ENCODE measurements around the gene ARNT2. TPM values are rescaled to one million over a fixed set of nuclear protein-coding genes. Genes with fewer than 3 reads are reported as not detected.

Gene ARNT2
- total RNA-seq, 2 donors from 2014 or later = 0.09 to 0.21 TPM

DNA sequence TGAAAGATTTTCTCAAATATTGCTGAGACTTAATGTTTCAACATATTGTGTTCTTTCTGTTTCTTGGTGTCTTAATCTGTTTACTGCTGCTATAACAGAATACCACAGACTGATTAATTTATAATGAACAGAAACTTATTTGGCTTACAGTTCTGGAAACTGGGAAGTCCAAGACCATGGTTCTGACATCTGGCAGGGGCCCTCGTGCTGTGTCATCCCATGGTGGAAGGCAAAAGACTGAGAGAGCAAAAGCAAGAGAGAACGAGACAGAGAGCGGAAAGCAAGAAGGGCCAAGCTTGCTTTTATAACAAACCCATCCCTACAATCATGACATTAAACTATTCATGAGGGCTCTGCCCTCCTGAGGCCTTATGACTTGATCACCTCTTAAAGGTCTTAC lies 88.7 kb downstream of the ARNT2 start:
- ATAC-seq (replicated peaks) = no peak
- no peaks in the 10 kb centered on the region for H3K36me3 Mint-ChIP-seq (ENCODE audit: low read depth)
- no peaks in the 10 kb centered on the region for H3K9me3 Mint-ChIP-seq
- no peaks in the 10 kb centered on the region for H3K4me1 Mint-ChIP-seq
- no peak overlapping the region for H3K27ac Mint-ChIP-seq
- H3K27me3 Mint-ChIP-seq = peaks cover 33% of the 10 kb centered on the region
- no peak overlapping the region for H3K4me3 Mint-ChIP-seq

GRCh38 chr15:80494351-80494751 lies 90.2 kb downstream of the ARNT2 start:
- Mint-ChIP-seq H3K4me1 (no peaks in the 10 kb centered on the region), H3K27me3 (peaks cover 33% of the 10 kb centered on the region), H3K4me3 (no peak overlapping the region), H3K27ac (no peak overlapping the region), H3K36me3 (ENCODE audit: low read depth) (no peaks in the 10 kb centered on the region), H3K9me3 (no peaks in the 10 kb centered on the region)
- no peak for ATAC-seq (replicated peaks)

GRCh38 chr15:80494756-80495155 lies 90.6 kb downstream of the ARNT2 start:
- no peak for ATAC-seq (replicated peaks)
- Mint-ChIP-seq H3K27me3 (peaks cover 33% of the 10 kb centered on the region), H3K36me3 (ENCODE audit: low read depth) (no peaks in the 10 kb centered on the region), H3K9me3 (no peaks in the 10 kb centered on the region), H3K27ac (no peak overlapping the region), H3K4me1 (no peaks in the 10 kb centered on the region), H3K4me3 (no peak overlapping the region)

- peaks cover 29% of the 10 kb centered on the region for H3K27me3 Mint-ChIP-seq
- no peaks in the 10 kb centered on the region for H3K4me1 Mint-ChIP-seq
- H3K36me3 Mint-ChIP-seq (ENCODE audit: low read depth) = no peaks in the 10 kb centered on the region
- no peaks in the 10 kb centered on the region for H3K9me3 Mint-ChIP-seq
- no peak overlapping the region for H3K27ac Mint-ChIP-seq
- ATAC-seq (replicated peaks) = no peak
- H3K4me3 Mint-ChIP-seq = no peak overlapping the region
These were observed 91.3 kb downstream of the ARNT2 start for GRCh38 chr15:80495401-80495942.

- H3K27me3 Mint-ChIP-seq = peaks cover 24% of the 10 kb centered on the region
- H3K4me3 Mint-ChIP-seq = no peak overlapping the region
- H3K27ac Mint-ChIP-seq = no peak overlapping the region
- no peaks in the 10 kb centered on the region for H3K4me1 Mint-ChIP-seq
- no peaks in the 10 kb centered on the region for H3K9me3 Mint-ChIP-seq
- ATAC-seq (replicated peaks) = no peak
- no peaks in the 10 kb centered on the region for H3K36me3 Mint-ChIP-seq (ENCODE audit: low read depth)
These were observed 91.9 kb downstream of the ARNT2 start for GRCh38 chr15:80496096-80496495.

DNA sequence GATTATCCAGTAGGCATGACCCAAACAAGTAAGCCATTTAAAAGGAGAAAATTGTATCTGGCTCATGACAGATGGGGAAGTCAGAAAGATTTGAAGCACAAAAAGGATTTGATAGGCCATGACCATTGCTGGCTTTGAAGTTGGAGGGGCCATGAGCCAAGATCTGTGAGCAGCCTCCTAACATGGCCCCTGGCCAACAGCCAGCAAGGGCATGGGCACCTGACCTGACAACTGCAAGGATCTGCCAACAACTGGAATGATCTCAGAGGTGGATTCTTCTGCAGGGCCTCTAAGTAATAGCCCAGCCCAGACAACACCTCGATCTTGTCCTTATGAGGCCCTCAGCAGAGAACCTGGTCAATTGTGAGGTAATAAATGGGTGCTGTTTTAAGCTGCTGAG lies 93.0 kb downstream of the ARNT2 start:
- Mint-ChIP-seq H3K27me3 (peaks cover 27% of the 10 kb centered on the region), H3K4me1 (no peaks in the 10 kb centered on the region), H3K36me3 (ENCODE audit: low read depth) (no peaks in the 10 kb centered on the region), H3K9me3 (no peaks in the 10 kb centered on the region), H3K27ac (no peak overlapping the region), H3K4me3 (no peak overlapping the region)
- no peak for ATAC-seq (replicated peaks)

DNA sequence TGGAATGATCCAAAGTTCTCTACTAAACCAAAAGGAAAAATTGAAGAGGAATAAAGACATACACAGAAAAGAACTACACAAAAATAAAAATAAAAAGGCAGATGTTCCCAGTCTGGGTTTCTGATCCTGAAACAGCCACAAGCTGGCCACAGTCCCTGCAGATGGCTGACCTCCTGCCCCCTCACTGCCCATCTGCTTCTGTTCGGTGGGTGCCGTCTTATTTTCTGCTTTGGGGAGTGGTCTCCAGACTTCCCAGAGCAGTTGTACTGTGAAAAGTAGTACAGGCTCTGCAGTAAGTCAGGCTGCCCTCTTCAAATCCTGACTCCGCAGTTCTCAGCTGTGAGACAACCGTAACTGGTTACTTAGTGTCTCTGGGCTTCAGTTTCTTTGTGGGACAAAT lies 94.5 kb downstream of the ARNT2 start:
- no peak overlapping the region for H3K4me3 Mint-ChIP-seq

GRCh38 chr15:80500021-80500420 lies 95.8 kb downstream of the ARNT2 start:
- H3K27me3 Mint-ChIP-seq = peaks cover 27% of the 10 kb centered on the region

More for the DNA sequence above, 94.5 kb downstream of the ARNT2 start:
- Mint-ChIP-seq H3K36me3 (ENCODE audit: low read depth) (no peaks in the 10 kb centered on the region), H3K4me1 (no peaks in the 10 kb centered on the region), H3K9me3 (no peaks in the 10 kb centered on the region), H3K27me3 (peaks cover 27% of the 10 kb centered on the region), H3K27ac (no peak overlapping the region)
- ATAC-seq (replicated peaks) = no peak

DNA sequence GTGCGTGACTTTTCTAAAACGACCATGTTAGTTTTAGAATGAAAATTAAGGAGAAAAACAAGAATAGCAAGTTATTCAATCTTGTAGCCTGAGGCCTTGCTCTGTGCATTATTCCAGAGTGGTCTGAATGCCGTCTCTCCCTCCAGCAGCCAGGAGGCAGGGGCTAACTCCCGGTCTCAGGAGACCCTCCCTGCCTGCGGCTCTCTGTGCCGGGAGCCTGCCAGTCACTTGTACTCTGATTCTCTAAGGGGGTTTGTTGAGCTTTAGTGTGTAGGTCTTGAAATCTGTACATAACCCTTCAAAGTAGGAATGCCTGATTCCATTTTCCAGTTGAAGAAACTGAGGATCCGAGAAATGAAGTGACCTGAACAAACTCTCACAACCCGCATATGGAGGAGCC lies 97.3 kb downstream of the ARNT2 start:
- Mint-ChIP-seq H3K9me3 (no peaks in the 10 kb centered on the region), H3K36me3 (ENCODE audit: low read depth) (no peaks in the 10 kb centered on the region), H3K27ac (no peak overlapping the region), H3K27me3 (peaks cover 20% of the 10 kb centered on the region), H3K4me3 (no peak overlapping the region), H3K4me1 (no peaks in the 10 kb centered on the region)
- no peak for ATAC-seq (replicated peaks)

More at GRCh38 chr15:80500021-80500420, 95.8 kb downstream of the ARNT2 start:
- Mint-ChIP-seq H3K4me3 (no peak overlapping the region), H3K4me1 (no peaks in the 10 kb centered on the region), H3K27ac (no peak overlapping the region), H3K9me3 (no peaks in the 10 kb centered on the region), H3K36me3 (ENCODE audit: low read depth) (no peaks in the 10 kb centered on the region)
- no peak for ATAC-seq (replicated peaks)

DNA sequence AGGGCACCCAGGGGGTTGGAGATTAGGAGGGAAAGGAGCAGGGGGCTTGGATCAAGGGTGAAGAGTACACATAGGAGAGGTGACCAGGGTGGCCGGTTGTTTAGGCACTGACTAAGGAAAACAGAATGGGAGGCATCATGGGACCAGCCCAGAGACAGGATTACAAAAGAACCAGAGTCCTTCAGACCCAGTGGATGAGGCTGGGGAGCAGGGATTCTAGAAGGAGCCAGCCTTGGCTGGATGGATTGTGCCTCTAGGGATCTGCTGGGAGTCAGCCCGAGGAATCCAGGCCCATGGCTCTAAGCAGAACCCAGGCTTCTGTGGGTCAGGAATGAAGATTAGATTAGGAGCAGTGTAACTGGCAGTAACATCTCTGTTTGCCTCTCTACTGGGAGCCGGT lies 98.6 kb downstream of the ARNT2 start:
- Mint-ChIP-seq H3K27me3 (peaks cover 12% of the 10 kb centered on the region), H3K27ac (no peak overlapping the region), H3K4me3 (no peak overlapping the region), H3K9me3 (no peaks in the 10 kb centered on the region), H3K36me3 (ENCODE audit: low read depth) (no peaks in the 10 kb centered on the region), H3K4me1 (no peaks in the 10 kb centered on the region)
- no peak for ATAC-seq (replicated peaks)

GRCh38 chr15:80503319-80503952 lies 99.3 kb downstream of the ARNT2 start:
- H3K27me3 Mint-ChIP-seq = peaks cover 12% of the 10 kb centered on the region
- no peaks in the 10 kb centered on the region for H3K9me3 Mint-ChIP-seq
- no peak overlapping the region for H3K4me3 Mint-ChIP-seq
- H3K4me1 Mint-ChIP-seq = no peaks in the 10 kb centered on the region
- ATAC-seq (replicated peaks) = no peak
- H3K27ac Mint-ChIP-seq = no peak overlapping the region
- H3K36me3 Mint-ChIP-seq (ENCODE audit: low read depth) = no peaks in the 10 kb centered on the region

DNA sequence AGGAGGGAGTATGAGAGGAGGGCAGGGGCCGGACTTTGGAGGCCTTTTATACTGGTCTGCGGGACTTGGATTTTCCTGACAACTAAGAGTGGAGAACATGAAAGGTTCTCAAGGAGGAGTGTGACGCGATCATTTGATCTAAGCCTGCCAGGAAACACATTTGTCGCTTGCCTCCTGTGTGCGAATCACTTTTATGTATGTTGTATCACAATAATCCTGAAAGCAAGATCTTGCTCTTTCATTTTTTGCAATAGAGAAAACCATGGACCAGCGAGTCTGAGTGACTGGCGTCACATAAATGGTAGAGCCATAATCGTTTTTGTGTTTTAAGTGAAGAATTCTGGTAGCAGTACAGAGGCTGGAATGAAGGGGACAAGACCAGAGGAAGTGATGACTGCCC lies 100.7 kb downstream of the ARNT2 start:
- Mint-ChIP-seq H3K9me3 (peaks cover 2% of the 10 kb centered on the region), H3K27me3 (peaks cover 19% of the 10 kb centered on the region), H3K4me3 (no peak overlapping the region), H3K4me1 (peaks cover 6% of the 10 kb centered on the region), H3K27ac (no peak overlapping the region), H3K36me3 (ENCODE audit: low read depth) (no peaks in the 10 kb centered on the region)
- ATAC-seq (replicated peaks) = no peak

GRCh38 chr15:80506286-80506893 lies 102.2 kb downstream of the ARNT2 start:
- no peak for ATAC-seq (replicated peaks)

DNA sequence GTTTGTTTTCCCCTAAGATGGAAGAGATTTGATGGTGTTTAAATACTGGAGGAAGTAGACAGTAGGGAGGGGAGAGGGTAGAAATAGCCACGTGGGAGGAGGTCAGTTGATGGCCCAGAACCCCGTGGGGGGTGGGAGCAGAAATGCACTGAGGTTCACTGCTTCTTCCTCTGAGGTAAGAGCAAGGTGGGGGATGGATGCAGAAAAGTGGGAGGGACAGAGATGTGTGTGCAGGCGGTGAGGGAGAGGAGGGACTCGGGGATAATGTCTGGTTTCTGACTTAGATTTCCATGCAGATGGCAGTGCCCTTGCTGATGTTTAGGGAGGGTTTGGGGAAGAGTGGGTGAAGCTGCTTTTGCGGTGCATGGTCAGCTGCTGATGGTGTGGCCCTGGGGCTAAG lies 102.9 kb downstream of the ARNT2 start:
- no peak for ATAC-seq (replicated peaks)
- no peak overlapping the region for H3K4me3 Mint-ChIP-seq
- peaks cover 19% of the 10 kb centered on the region for H3K27me3 Mint-ChIP-seq
- H3K9me3 Mint-ChIP-seq = peaks cover 5% of the 10 kb centered on the region
- no peaks in the 10 kb centered on the region for H3K36me3 Mint-ChIP-seq (ENCODE audit: low read depth)
- no peak overlapping the region for H3K27ac Mint-ChIP-seq
- H3K4me1 Mint-ChIP-seq = peaks cover 8% of the 10 kb centered on the region

More at GRCh38 chr15:80506286-80506893, 102.2 kb downstream of the ARNT2 start:
- no peak overlapping the region for H3K4me3 Mint-ChIP-seq
- no peaks in the 10 kb centered on the region for H3K36me3 Mint-ChIP-seq (ENCODE audit: low read depth)
- peaks cover 5% of the 10 kb centered on the region for H3K9me3 Mint-ChIP-seq
- H3K27ac Mint-ChIP-seq = no peak overlapping the region
- H3K27me3 Mint-ChIP-seq = peaks cover 21% of the 10 kb centered on the region
- peaks cover 8% of the 10 kb centered on the region for H3K4me1 Mint-ChIP-seq

DNA sequence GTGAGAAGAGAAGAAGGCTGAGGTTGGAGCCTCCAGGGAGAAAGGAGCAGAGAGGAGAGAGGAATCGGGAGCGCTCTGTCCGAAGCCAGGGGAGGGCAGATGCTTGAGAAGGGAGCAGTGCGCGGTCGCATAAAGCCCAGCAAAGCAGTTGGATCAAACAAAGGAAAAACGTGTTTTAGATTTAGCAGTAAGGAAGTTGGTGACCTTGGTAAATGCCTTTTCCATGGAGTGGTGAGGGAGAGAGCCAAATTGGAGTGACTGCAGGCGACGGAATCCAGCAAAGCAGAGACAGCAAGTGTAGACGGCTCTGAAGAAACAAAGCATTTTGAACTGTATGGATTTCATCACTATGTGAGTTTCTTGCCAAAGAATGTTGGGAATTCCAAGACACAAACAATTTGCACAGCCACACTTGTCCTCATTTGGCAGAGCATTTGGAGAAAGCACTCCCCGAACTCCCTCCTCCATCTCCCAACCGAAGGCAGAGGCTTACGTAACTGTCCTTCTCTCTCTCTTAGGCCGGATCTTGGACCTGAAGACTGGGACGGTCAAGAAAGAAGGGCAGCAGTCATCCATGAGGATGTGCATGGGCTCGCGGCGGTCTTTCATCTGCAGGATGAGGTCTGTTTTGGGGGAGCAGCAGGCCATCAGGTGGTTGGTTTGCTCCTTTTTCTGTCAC lies 103.6 kb downstream of the ARNT2 start:
- Mint-ChIP-seq H3K4me3 (no peak overlapping the region), H3K4me1 (peaks cover 8% of the 10 kb centered on the region), H3K27ac (no peak overlapping the region), H3K36me3 (ENCODE audit: low read depth) (no peaks in the 10 kb centered on the region), H3K9me3 (peaks cover 5% of the 10 kb centered on the region), H3K27me3 (peaks cover 13% of the 10 kb centered on the region)
- ATAC-seq (replicated peaks) = no peak
